HepG2 (cell line): ENCODE results near the gene SLIT3. TPM values are rescaled to one million over a fixed set of nuclear protein-coding genes. Genes with fewer than 3 reads are reported as not detected.

Experiments
- ATAC-seq: fragments of 200-7000 bp; cut with Tn5 transposase; 3 replicates; pipeline ENCODE4 v1.9.1; 2020; ENCODE audit warnings: mild to moderate bottlenecking, moderate library complexity
- BruUV-seq: library from RNA; stranded (reverse); fragments of 400-500 nt; replicated peaks from 2 replicates; lab custom pipeline; 2021; lab: Mats Ljungman, UMichigan
- CTCF ChIA-PET: fragments of 300-600 bp; formaldehyde crosslinking; extraction: SDS; loops from one replicate; lab custom pipeline; 2021; ENCODE audit warnings: low total read pairs, inconsistent platforms, low intra/inter-chr PET ratio; lab: Yijun Ruan, JAX
- POLR2A ChIA-PET: fragments of 350-600 bp; sonication (Branson Sonifier 250); formaldehyde crosslinking; loops from one replicate; lab custom pipeline; 2020; ENCODE audit warnings: antibody characterized with exemption, inconsistent platforms; lab: Yijun Ruan, JAX
- DNase-seq: peaks from one replicate; pipeline ENCODE4 v3.0.0-alpha.2; 2015; ENCODE audit warnings: low spot score
- FAIRE-seq: peaks from 3 replicates; lab custom pipeline; 2011; peaks lifted over from hg19 to GRCh38; lab: Jason Lieb, UNC
- H2AFZ ChIP-seq: one replicate; pipeline ENCODE4 v1.6.1; 2011; ENCODE audit warnings: low read length, inconsistent platforms
- H3K27ac ChIP-seq: fragments of 300-600 bp; 3 replicates; pipeline ENCODE4 v1.8.0; 2011; ENCODE audit warnings: mixed run types, mild to moderate bottlenecking, mixed read lengths, low read length, inconsistent platforms; ENCODE audit not compliant: insufficient read depth; ENCODE audit errors: extremely low read length
- H3K27me3 ChIP-seq, 2 experiments: fragments of 200-600 bp in 1 of 2; 2 replicates in 1 of 2; 3 replicates in 1 of 2; pipeline versions ENCODE4 v1.6.0 to v1.8.0; 2011; ENCODE audit warnings: low read length in 2 of 2, mild to moderate bottlenecking in 2 of 2, moderate library complexity in 2 of 2, inconsistent platforms in 1 of 2; ENCODE audit not compliant: insufficient read depth in 2 of 2, control insufficient read depth in 1 of 2
- H3K36me3 ChIP-seq, 2 experiments: fragments of 200-600 bp in 1 of 2; replicated peaks in 1 of 2; 2 replicates in 1 of 2; 3 replicates in 1 of 2; pipeline versions ENCODE4 v1.5.1 to v1.8.0; 2011; ENCODE audit warnings: low read length in 2 of 2, inconsistent platforms in 1 of 2; ENCODE audit not compliant: insufficient read depth in 2 of 2, control insufficient read depth in 1 of 2
- H3K4me1 ChIP-seq: 2 replicates; pipeline ENCODE4 v1.5.1; 2012; ENCODE audit warnings: low read length, inconsistent platforms; ENCODE audit not compliant: insufficient read depth
- H3K4me2 ChIP-seq: 2 replicates; pipeline ENCODE4 v1.6.0; 2011; ENCODE audit warnings: low read depth, low read length, inconsistent platforms
- H3K4me3 ChIP-seq, 3 experiments: fragments of 200-600 bp in 1 of 3; sonication (generic), shearing (Covaris generic) in 1 of 3; replicated peaks in 1 of 3; 2 replicates each; pipeline ENCODE4 v1.5.1; 2011 to 2016; ENCODE audit warnings: low read length in 3 of 3, inconsistent platforms in 2 of 3, low read depth in 2 of 3, mild to moderate bottlenecking in 2 of 3, control low read depth in 1 of 3, mixed read lengths in 1 of 3; ENCODE audit not compliant: insufficient read depth in 1 of 3
- H3K79me2 ChIP-seq: one replicate; pipeline ENCODE4 v1.6.1; 2011; ENCODE audit warnings: low read length, inconsistent platforms; ENCODE audit not compliant: insufficient read depth
- H3K9ac ChIP-seq: 2 replicates; pipeline ENCODE4 v1.6.0; 2011; ENCODE audit warnings: mild to moderate bottlenecking, low read depth, low read length, inconsistent platforms; ENCODE audit not compliant: insufficient read depth
- H3K9me3 ChIP-seq: 2 replicates; pipeline ENCODE4 v1.5.1; 2012; ENCODE audit warnings: mild to moderate bottlenecking, low read length
- H4K20me1 ChIP-seq: 2 replicates; pipeline ENCODE4 v1.6.0; 2011; ENCODE audit warnings: inconsistent platforms, mild to moderate bottlenecking, low read length, moderate library complexity; ENCODE audit not compliant: insufficient read depth
- BRD4 ChIP-seq: sonication (generic); formaldehyde crosslinking; IDR thresholded peaks from 2 replicates; pipeline ENCODE4 v1.4.0; 2020; ENCODE audit warnings: missing genetic modification reagents
- EHMT2 ChIP-seq: fragments of 200-600 bp; sonication (generic); IDR thresholded peaks from 2 replicates; pipeline ENCODE4 v1.7.0; 2017; ENCODE audit warnings: antibody characterized with exemption, low read depth, low read length, borderline replicate concordance
- MIER2 ChIP-seq: IDR thresholded peaks from 2 replicates; pipeline ENCODE4 v1.6.1; 2016; ENCODE audit warnings: missing biosample characterization, missing genetic modification reagents
- MXD4 ChIP-seq: IDR thresholded peaks from 2 replicates; pipeline ENCODE4 v1.6.1; 2016; ENCODE audit warnings: mild to moderate bottlenecking, missing biosample characterization, missing genetic modification reagents
- NCOA2 ChIP-seq: sonication (generic); formaldehyde crosslinking; IDR thresholded peaks from 2 replicates; pipeline ENCODE4 v1.8.0; 2022; ENCODE audit warnings: inconsistent platforms
- PPARG ChIP-seq: conservative IDR thresholded peaks from 2 replicates; pipeline ENCODE4 v1.6.1; 2016; ENCODE audit warnings: missing biosample characterization, missing genetic modification reagents
- RBM39 ChIP-seq: fragments of 200-400 bp; formaldehyde crosslinking; IDR thresholded peaks from one replicate; pipeline ENCODE4 v1.6.1; 2018; ENCODE audit warnings: antibody characterized with exemption, mild to moderate bottlenecking, low read depth, low read length; ENCODE audit not compliant: poor library complexity, severe bottlenecking
- REPIN1 ChIP-seq: sonication (generic); formaldehyde crosslinking; IDR thresholded peaks from 2 replicates; pipeline ENCODE4 v1.8.0; 2022; ENCODE audit warnings: missing genetic modification reagents, low read depth, mild to moderate bottlenecking, borderline replicate concordance
- SRSF9 ChIP-seq: fragments of 200-400 bp; formaldehyde crosslinking; IDR thresholded peaks from 2 replicates; pipeline ENCODE4 v1.6.1; 2018; ENCODE audit warnings: borderline replicate concordance, mild to moderate bottlenecking, low read depth, low read length; ENCODE audit not compliant: insufficient read depth, poor library complexity, severe bottlenecking
- ZBTB21 ChIP-seq: sonication (generic); formaldehyde crosslinking; IDR thresholded peaks from 2 replicates; pipeline ENCODE4 v1.4.0; 2020; ENCODE audit warnings: missing genetic modification reagents
- ZFX ChIP-seq: sonication (generic); formaldehyde crosslinking; IDR thresholded peaks from 2 replicates; pipeline ENCODE4 v1.4.0; 2020; ENCODE audit warnings: mild to moderate bottlenecking, low read depth, missing genetic modification reagents, moderate library complexity
- ZNF709 ChIP-seq: sonication (generic); formaldehyde crosslinking; IDR thresholded peaks from 2 replicates; pipeline ENCODE4 v1.5.0; 2020; ENCODE audit warnings: mild to moderate bottlenecking, missing genetic modification reagents
- ZNF737 ChIP-seq: sonication (generic); formaldehyde crosslinking; IDR thresholded peaks from 2 replicates; pipeline ENCODE4 v1.5.0; 2020; ENCODE audit warnings: missing genetic modification reagents, mild to moderate bottlenecking, borderline replicate concordance
- ZNF761 ChIP-seq: sonication (generic); formaldehyde crosslinking; conservative IDR thresholded peaks from 2 replicates; pipeline ENCODE4 v1.4.0; 2020; ENCODE audit warnings: mild to moderate bottlenecking, missing genetic modification reagents
- WGBS: methylation state at CpG from one replicate; pipeline ENCODE4 v1.1.6; 2017; ENCODE audit warnings: low lambda C conversion rate; 5-methylcytosine and 5-hydroxymethylcytosine counted together
- in situ Hi-C: cut with HindIII; loops from 2 replicates; pipeline ENCODE4 v1.10.0; 2017; ENCODE audit warnings: low pct_unique_long_range_greater_than_20kb; ENCODE audit not compliant: extremely low pct_ligation_motif_present
- intact Hi-C: fragments of 100-400 bp; cut with micrococcal nuclease; formaldehyde crosslinking; loops from one replicate; pipeline ENCODE4 v1.10.0; 2022; ENCODE audit not compliant: unreplicated experiment
- polyA plus RNA-seq, 8 experiments: library from polyadenylated mRNA; depleted of rRNA in 3 of 8; stranded (reverse) in 7 of 8; unstranded in 1 of 8; fragments of >200 nt; fragmentation: Illumina TruSeq in 4 of 8; extraction: Trizol in 4 of 8; gene quantifications; 2 replicates each; pipeline versions ENCODE4 v1.2.1 to v1.2.3, GENCODE V29; 2011 to 2016; ENCODE audit warnings: low read depth in 4 of 8, missing spikeins in 1 of 8, mixed read lengths in 1 of 8; ENCODE audit not compliant: insufficient read depth in 1 of 8
- total RNA-seq, 5 experiments: library from RNA; depleted of rRNA; stranded (reverse); fragments of >200 nt; fragmentation: Illumina TruSeq; extraction: Trizol; gene quantifications; 2 replicates each; pipeline ENCODE4 v1.2.3, GENCODE V29; 2016; ENCODE audit warnings: low read depth in 1 of 5
- TF ChIP-seq, protein P1 (sequence below): sonication (generic); formaldehyde crosslinking; IDR thresholded peaks from 2 replicates; pipeline ENCODE4 v1.5.0; 2020; ENCODE audit warnings: missing genetic modification reagents

Gene SLIT3
- total and polyA plus RNA-seq, 2 of the 13 experiments (the other 11 are each of a cell fraction or from before 2014, with no cell fraction given) = not detected

DNA sequence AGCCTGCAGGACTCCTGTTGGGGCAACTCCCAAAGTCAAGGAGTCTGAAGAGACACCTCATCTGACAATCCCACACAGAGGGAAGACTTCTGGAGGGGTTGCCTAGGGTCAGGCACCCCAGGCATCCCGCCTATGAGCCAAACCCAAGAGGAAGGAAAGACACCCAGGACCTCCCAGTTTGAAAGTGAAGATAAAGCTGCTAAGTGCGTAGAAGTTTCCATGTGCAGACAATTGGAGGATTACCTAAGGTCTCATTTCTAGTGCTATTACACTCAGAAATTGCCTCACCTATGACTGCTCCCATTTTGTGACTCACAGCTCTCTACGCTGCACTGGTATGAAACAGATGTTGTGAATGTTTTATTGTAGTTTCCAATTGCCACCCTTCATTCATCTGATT is 322.9 kb downstream of the SLIT3 start:
- no peak for FAIRE-seq

DNA sequence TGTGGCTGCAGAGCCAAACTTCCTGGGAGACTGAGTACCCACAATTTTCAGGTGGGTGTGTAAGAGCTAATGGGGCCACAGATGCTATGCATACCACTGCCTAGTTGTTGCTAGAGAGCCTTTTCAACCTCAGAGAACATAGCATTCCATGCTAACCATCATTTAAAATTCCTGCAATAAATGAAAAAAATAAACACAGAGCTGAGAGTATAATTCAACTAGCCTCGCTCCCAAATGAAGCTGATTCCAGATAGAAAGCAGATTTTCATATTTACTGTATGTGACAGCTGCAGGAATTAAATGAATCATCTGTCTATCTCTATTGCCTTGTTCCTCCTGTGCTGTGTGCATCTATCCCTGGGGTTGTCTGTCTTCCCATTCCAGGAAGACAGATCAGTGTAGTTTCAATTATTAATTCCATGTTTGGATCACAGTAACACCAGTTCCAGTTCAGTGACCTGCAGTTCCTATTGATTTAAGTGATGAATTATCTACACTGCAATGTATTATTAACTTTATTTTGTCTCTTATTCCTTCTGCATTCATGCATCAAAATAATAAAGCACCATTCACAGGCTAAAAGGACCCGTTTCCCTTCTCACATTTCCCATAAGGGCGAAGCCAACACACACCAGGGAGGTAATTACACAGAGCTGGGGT is 324.5 kb downstream of the SLIT3 start:
- no peak for DNase-seq
- FAIRE-seq = no peak
- Histone ChIP-seq H3K4me3 (no peak overlapping the region), H3K79me2 (no peaks in the 10 kb centered on the region), H4K20me1 (no peaks in the 10 kb centered on the region), H2AFZ (no peak overlapping the region), H3K36me3 (no peaks in the 10 kb centered on the region), H3K9ac (no peak overlapping the region), H3K27me3 (peaks cover 0 to 4% of the 10 kb centered on the region in 2 experiments; a peak in 2 of 5 replicates), H3K4me2 (no peak overlapping the region), H3K9me3 (no peaks in the 10 kb centered on the region), H3K27ac (no peak overlapping the region), H3K4me1 (no peaks in the 10 kb centered on the region)
- TF ChIP-seq PPARG (CRISPR knock-in tag) (no peak), MIER2 (no peak), MXD4 (CRISPR knock-in tag) (no peak), ZNF709 (no peak), ZFX (CRISPR knock-in tag) (no peak), ZNF737 (CRISPR knock-in tag) (no peak), RBM39 (no peak), BRD4 (CRISPR knock-in tag) (no peak), NCOA2 (CRISPR knock-in tag) (no peak), REPIN1 (no peak), EHMT2 (no peak), SRSF9 (no peak), ZBTB21 (CRISPR knock-in tag) (no peak)
- TF ChIP-seq, protein P1, sequence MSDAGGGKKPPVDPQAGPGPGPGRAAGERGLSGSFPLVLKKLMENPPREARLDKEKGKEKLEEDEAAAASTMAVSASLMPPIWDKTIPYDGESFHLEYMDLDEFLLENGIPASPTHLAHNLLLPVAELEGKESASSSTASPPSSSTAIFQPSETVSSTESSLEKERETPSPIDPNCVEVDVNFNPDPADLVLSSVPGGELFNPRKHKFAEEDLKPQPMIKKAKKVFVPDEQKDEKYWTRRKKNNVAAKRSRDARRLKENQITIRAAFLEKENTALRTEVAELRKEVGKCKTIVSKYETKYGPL (CRISPR knock-in tag) = no peak
- WGBS = 2% methylated on average over 3 of the region's 3 CpGs
- intact Hi-C loops (no loop called here), in situ Hi-C loops (loop anchor here (25.0 kb wide), 1 partner anchor 611 kb away; the partner anchor contains the start of gene SPDL1)
- no peak for ATAC-seq
- CTCF ChIA-PET = no interaction called here
- POLR2A ChIA-PET = no interaction called here
- BruUV-seq = no TSS peak

More for the DNA sequence above, 322.9 kb downstream of the SLIT3 start:
- 4% methylated on average over 2 of the region's 3 CpGs for WGBS
- POLR2A ChIA-PET = no interaction called here
- TF ChIP-seq ZNF761 (CRISPR knock-in tag) = no peak
- TF ChIP-seq, all 625 proteins: peak for 0
- no peaks in the 10 kb centered on the region for H3K9me3 ChIP-seq
- no peak for DNase-seq
- peaks cover 0 to 4% of the 10 kb centered on the region in 2 experiments; a peak in 2 of 5 replicates for H3K27me3 ChIP-seq
- BruUV-seq = no TSS peak
- no peaks in the 10 kb centered on the region for H4K20me1 ChIP-seq
- no peak overlapping the region for H3K4me2 ChIP-seq
- no peaks in the 10 kb centered on the region for H3K36me3 ChIP-seq
- intact Hi-C loops (no loop called here), in situ Hi-C loops (loop anchor here (25.0 kb wide), 1 partner anchor 609 kb away; the partner anchor contains the start of gene SPDL1)
- H2AFZ ChIP-seq = no peak overlapping the region
- H3K9ac ChIP-seq = no peak overlapping the region
- H3K4me1 ChIP-seq = no peaks in the 10 kb centered on the region
- CTCF ChIA-PET = no interaction called here
- no peaks in the 10 kb centered on the region for H3K79me2 ChIP-seq
- ATAC-seq = no peak
- no peak overlapping the region for H3K4me3 ChIP-seq
- H3K27ac ChIP-seq = no peak overlapping the region
